Loucy (cell line): ENCODE measurements around the gene MALRD1.

Experiments used
- H2AFZ ChIP-seq: fragments of 200-600 bp; sonication (generic); 2 replicates; pipeline ENCODE4 v1.6.0; 2016; ENCODE audit warnings: antibody characterized with exemption, mild to moderate bottlenecking, low read length, moderate library complexity
- H3F3A ChIP-seq: fragments of 200-600 bp; 2 replicates; pipeline ENCODE4 v1.6.0; 2016; ENCODE audit warnings: antibody characterized with exemption, low read depth, mild to moderate bottlenecking
- H3K27me3 ChIP-seq: fragments of 200-600 bp; sonication (generic); 2 replicates; pipeline ENCODE4 v1.6.1; 2014; ENCODE audit warnings: low read length, mild to moderate bottlenecking; ENCODE audit not compliant: insufficient read depth, poor library complexity, severe bottlenecking
- H3K36me3 ChIP-seq: fragments of 200-600 bp; sonication (generic); 2 replicates; pipeline ENCODE4 v1.6.1; 2016; ENCODE audit warnings: low read length; ENCODE audit not compliant: insufficient read depth
- H3K4me1 ChIP-seq: fragments of 200-600 bp; sonication (generic); 2 replicates; pipeline ENCODE4 v1.5.1; 2014; ENCODE audit warnings: low read length, mild to moderate bottlenecking; ENCODE audit not compliant: insufficient read depth, poor library complexity, severe bottlenecking
- H3K4me2 ChIP-seq: fragments of 200-600 bp; sonication (generic); 2 replicates; pipeline ENCODE4 v1.6.0; 2014; ENCODE audit warnings: antibody characterized with exemption, low read length, low read depth, mild to moderate bottlenecking; ENCODE audit not compliant: poor library complexity, severe bottlenecking
- H3K4me3 ChIP-seq: fragments of 200-600 bp; sonication (generic); 2 replicates; pipeline ENCODE4 v1.5.1; 2014; ENCODE audit warnings: low read length, mild to moderate bottlenecking, mixed read lengths; ENCODE audit not compliant: poor library complexity, severe bottlenecking
- H3K79me2 ChIP-seq: fragments of 200-600 bp; sonication (generic); 2 replicates; pipeline ENCODE4 v1.6.1; 2014; ENCODE audit warnings: low read length; ENCODE audit not compliant: insufficient read depth
- H3K9ac ChIP-seq: fragments of 200-600 bp; sonication (generic); 2 replicates; pipeline ENCODE4 v1.6.0; 2014; ENCODE audit warnings: mild to moderate bottlenecking, low read depth, low read length, moderate library complexity; ENCODE audit not compliant: poor library complexity, severe bottlenecking
- H3K9me2 ChIP-seq: fragments of 200-600 bp; sonication (generic); replicated peaks from 2 replicates; pipeline ENCODE4 v1.6.1; 2016; ENCODE audit warnings: low read depth, low read length, mixed read lengths
- H3K9me3 ChIP-seq: fragments of 200-600 bp; sonication (generic); 2 replicates; pipeline ENCODE4 v1.6.1; 2014; ENCODE audit warnings: mild to moderate bottlenecking, antibody characterized with exemption, low read length, low read depth; ENCODE audit not compliant: insufficient read depth
- H4K20me1 ChIP-seq: fragments of 200-600 bp; sonication (generic); 2 replicates; pipeline ENCODE4 v1.6.0; 2014; ENCODE audit warnings: antibody characterized with exemption, low read length, mild to moderate bottlenecking; ENCODE audit not compliant: insufficient read depth, poor library complexity, severe bottlenecking
- EZH2phosphoT487 ChIP-seq: fragments of 200-600 bp; IDR thresholded peaks from 2 replicates; pipeline ENCODE4 v1.6.1; 2018; ENCODE audit warnings: antibody characterized with exemption, mild to moderate bottlenecking, moderate library complexity, borderline replicate concordance
- TF ChIP-seq, protein P1 (sequence below): fragments of 200-600 bp; sonication (generic); conservative IDR thresholded peaks from 2 replicates; pipeline ENCODE4 v1.5.1; 2014; ENCODE audit warnings: mild to moderate bottlenecking, antibody characterized with exemption, low read length

The MALRD1 gene

DNA sequence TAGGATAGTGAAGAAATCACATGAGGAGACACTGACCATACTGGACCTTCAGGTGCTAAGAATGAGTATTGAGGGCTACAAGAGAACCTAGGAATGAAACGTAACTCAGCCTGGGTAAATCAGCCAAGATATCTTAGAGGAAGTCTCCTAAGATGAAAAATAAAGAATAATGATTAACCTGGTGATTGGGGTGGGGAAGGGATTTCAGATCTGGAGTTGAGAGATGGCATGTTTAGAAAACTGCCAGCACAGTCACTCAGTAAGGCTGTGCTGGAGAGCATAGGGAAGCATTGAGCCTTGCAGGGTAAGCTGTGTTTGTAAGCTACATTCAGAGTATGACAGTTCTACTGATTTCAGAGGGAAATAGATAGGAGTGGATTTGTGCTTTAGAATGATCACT is 1.9 kb upstream of the MALRD1 start:
- Histone ChIP-seq H3K4me3 (no peak overlapping the region), H3K79me2 (no peaks in the 10 kb centered on the region), H3K9me3 (peaks cover 4% of the 10 kb centered on the region; the same call in 1 of the 2 replicates), H3K36me3 (no peaks in the 10 kb centered on the region), H3K4me1 (no peaks in the 10 kb centered on the region), H3F3A (no peaks in the 10 kb centered on the region), H4K20me1 (no peaks in the 10 kb centered on the region), H2AFZ (no peak overlapping the region), H3K9me2 (no peaks in the 10 kb centered on the region), H3K9ac (no peak overlapping the region), H3K4me2 (no peak overlapping the region), H3K27me3 (no peaks in the 10 kb centered on the region)
- TF ChIP-seq, protein P1, sequence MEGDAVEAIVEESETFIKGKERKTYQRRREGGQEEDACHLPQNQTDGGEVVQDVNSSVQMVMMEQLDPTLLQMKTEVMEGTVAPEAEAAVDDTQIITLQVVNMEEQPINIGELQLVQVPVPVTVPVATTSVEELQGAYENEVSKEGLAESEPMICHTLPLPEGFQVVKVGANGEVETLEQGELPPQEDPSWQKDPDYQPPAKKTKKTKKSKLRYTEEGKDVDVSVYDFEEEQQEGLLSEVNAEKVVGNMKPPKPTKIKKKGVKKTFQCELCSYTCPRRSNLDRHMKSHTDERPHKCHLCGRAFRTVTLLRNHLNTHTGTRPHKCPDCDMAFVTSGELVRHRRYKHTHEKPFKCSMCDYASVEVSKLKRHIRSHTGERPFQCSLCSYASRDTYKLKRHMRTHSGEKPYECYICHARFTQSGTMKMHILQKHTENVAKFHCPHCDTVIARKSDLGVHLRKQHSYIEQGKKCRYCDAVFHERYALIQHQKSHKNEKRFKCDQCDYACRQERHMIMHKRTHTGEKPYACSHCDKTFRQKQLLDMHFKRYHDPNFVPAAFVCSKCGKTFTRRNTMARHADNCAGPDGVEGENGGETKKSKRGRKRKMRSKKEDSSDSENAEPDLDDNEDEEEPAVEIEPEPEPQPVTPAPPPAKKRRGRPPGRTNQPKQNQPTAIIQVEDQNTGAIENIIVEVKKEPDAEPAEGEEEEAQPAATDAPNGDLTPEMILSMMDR = no peak

DNA sequence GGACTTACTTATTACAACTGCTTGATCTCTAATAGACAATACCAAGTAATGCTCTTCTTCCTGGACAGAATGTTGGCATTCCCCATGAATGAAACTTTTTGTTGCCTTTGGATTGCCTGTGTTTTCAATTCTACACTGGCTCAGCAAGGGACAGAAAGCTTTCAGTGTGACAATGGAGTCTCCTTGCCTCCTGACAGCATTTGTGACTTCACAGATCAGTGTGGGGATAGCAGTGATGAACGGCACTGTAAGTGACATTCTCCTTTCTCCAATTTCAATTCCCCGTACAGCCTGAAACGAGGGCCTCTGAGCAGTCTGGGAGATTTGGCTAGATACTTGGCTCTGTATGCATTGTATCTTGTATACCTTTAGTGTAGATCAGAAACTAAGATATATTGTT is 290 bp downstream of the MALRD1 start:
- Histone ChIP-seq H3K4me3 (no peak overlapping the region), H3K27me3 (no peaks in the 10 kb centered on the region), H3K9ac (no peak overlapping the region), H3K9me2 (no peaks in the 10 kb centered on the region), H3K4me1 (no peaks in the 10 kb centered on the region), H2AFZ (no peak overlapping the region), H3K9me3 (peaks cover 4% of the 10 kb centered on the region; the same call in 1 of the 2 replicates), H4K20me1 (no peaks in the 10 kb centered on the region), H3K79me2 (no peaks in the 10 kb centered on the region), H3K4me2 (no peak overlapping the region), H3K36me3 (no peaks in the 10 kb centered on the region), H3F3A (no peaks in the 10 kb centered on the region)
- no peak for TF ChIP-seq EZH2phosphoT487
- TF ChIP-seq, protein P1 = no peak

DNA sequence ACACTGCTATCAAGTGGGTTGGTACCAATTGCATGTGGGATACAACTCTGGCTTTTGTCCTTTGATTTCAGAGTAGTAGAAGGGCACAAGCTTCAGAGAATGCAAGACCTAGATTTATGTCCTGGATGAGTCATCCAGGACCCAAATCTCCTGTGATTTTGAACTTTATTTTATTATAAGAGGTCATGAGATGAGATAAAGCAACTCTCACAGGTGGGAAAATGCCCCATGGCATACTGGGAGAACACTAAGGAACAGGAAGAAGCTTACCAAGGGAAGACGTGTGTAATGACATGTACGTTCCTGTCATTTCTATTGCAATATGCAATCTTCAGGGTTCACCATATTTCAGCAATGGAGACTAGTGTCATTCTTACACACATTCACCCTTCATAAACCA is 966 bp downstream of the MALRD1 start:
- H3K4me1 ChIP-seq = no peaks in the 10 kb centered on the region
- no peaks in the 10 kb centered on the region for H3F3A ChIP-seq
- no peaks in the 10 kb centered on the region for H3K27me3 ChIP-seq
- peaks cover 4% of the 10 kb centered on the region; the same call in 1 of the 2 replicates for H3K9me3 ChIP-seq
- no peaks in the 10 kb centered on the region for H3K79me2 ChIP-seq
- H3K36me3 ChIP-seq = no peaks in the 10 kb centered on the region
- H3K4me3 ChIP-seq = no peak overlapping the region
- H3K9ac ChIP-seq = no peak overlapping the region
- no peaks in the 10 kb centered on the region for H4K20me1 ChIP-seq
- H3K4me2 ChIP-seq = no peak overlapping the region
- TF ChIP-seq, protein P1 = no peak
- no peak for TF ChIP-seq EZH2phosphoT487
- no peaks in the 10 kb centered on the region for H3K9me2 ChIP-seq
- no peak overlapping the region for H2AFZ ChIP-seq
